Inflammatory macrophage treated with lipopolysaccharide for 4 hours (primary cell): ENCODE data around the gene TMEM245.
A peak's percentile ranks its signal among the peaks of the same experiment; 100 is the strongest.

Experiments used
- DNase-seq: peaks from one replicate; pipeline ENCODE4 v3.0.0-alpha.2; 2020

Gene TMEM245

DNA sequence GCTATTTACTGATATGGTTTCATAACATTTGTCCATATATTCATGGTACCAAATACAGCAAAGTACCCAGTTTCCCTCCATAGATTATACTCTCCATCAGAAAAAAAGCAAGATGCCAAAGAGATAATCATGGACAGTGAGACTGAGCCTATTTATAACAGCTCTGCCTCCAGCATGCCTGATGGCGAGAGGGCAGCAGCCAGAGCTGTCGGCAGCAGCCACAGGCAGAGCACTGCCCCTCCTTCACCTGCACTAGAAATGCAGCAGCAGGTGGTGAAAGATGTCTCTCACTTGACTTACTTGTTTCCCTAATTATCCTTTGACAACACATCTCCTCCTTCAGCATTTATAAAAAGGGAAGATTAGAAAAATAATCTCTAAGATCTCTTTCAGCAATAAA is 138.9 kb downstream of the TMEM245 start:
- DNase-seq, result no peak

- DNase-seq, result no peak
These were observed 141.5 kb downstream of the TMEM245 start for GRCh38 chr9:108978205-108978604.

DNA sequence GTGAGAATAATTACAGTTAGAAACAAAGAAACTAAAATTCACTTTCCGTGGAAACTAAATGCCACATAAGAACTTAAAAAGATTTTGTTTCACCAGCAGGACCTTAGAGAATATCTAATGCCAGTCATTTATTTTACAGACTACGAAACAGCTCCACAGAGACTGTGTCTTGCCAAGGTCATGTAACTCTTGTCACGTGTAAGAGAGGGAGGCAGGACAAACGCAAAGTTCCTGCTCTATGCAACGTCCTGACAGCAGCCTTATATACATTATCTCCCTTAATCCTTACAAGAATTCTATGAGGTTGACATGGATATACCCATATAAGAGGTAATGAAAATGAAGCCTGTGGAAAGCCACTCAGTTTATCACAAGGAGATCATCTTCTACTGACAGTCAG is 145.9 kb downstream of the TMEM245 start:
- no peak for DNase-seq

DNA sequence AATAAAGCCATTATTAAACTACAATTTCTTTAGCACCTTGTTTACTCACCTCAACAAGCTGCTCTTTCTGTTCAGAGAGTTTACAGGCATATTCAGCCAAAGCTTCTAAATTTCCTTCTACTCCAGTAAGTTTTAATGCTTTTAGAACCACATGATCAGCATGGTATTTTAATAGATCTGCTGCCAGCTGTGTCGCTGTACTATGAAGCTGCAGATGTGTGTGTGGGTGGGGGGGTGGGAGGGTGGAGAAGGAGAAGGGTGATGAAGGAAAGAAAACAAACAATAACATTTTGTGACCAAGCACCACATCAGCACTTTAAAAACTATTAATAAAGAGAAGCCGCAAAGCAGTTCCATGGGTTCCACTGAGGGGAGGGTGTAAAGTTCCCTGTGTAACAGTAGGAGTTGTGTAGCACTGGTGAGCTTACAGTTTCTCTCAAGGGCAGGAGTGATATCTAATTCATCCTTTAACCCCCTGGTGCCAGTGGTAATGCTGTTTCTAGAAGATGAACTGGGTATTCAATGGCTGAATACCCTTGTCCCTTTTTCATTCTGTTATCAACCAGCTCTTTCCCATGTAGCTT is 147.0 kb downstream of the TMEM245 start:
- DNase-seq, result no peak

GRCh38 chr9:108972186-108972585 is 147.6 kb downstream of the TMEM245 start:
- no peak for DNase-seq

- DNase-seq, result peak; percentile 10
These were observed 148.4 kb downstream of the TMEM245 start for GRCh38 chr9:108971392-108971791.

GRCh38 chr9:108967916-108968315 is 151.8 kb downstream of the TMEM245 start:
- DNase-seq, result no peak
